HG03469 (cell line): ENCODE measurements around the gene ZNF286A.
"Not testable (repeated sequence)": the region's sequence is repeated elsewhere in the genome, so short reads cannot be mapped to it uniquely, and the experiment has no call there.

Experiments used
- ATAC-seq: cut with Tn5 transposase; IDR thresholded peaks from one replicate; pipeline ENCODE4 v1.9.1; 2021; ENCODE audit warnings: mild to moderate bottlenecking, moderate library complexity, moderate number of reproducible peaks; ENCODE audit not compliant: unreplicated experiment

Gene ZNF286A

GRCh38 chr17:15699413-15699924, at the start of gene ZNF286A:
ZNF286A (plus strand) TSS chr17:15699752; CDS start chr17:15700330, 578 bp downstream.
- ATAC-seq: peak; percentile 92

DNA sequence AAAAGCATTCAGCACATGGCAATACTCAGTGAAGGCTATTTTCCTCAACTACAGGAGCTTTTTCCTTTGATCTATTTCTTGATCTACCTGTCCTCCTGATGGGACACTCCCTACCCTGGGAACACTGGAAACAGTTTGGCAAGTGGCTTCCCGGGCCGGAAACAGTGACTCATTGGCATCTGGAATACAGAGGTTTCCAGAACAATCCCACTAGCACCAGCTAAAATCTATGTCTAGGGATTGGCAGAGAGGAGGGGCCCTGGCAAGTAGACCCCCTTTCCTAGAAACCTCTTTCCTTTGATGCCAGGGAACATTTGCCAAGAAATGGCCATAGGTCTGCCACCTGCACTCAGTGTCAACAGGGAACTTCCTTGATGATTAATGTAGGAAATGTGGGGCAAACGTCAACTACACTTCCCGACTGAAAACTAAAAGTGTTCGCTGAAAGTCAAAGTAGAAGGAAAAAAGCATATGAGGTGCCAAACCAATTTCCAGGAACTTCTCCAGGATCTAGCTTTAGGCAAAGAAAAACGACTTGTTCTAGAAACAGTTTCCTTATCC, 49.6 kb upstream of the ZNF286A start:
- no peak for ATAC-seq

- ATAC-seq: no peak
Measured at GRCh38 chr17:15650741-15651582, 48.6 kb upstream of the ZNF286A start.

GRCh38 chr17:15651583-15652110, 47.9 kb upstream of the ZNF286A start:
- ATAC-seq: peak; percentile 87

GRCh38 chr17:15652960-15653359, 46.6 kb upstream of the ZNF286A start:
- ATAC-seq: no peak

- ATAC-seq: not testable (repeated sequence)
Measured at GRCh38 chr17:15654401-15654800, 45.2 kb upstream of the ZNF286A start.

DNA sequence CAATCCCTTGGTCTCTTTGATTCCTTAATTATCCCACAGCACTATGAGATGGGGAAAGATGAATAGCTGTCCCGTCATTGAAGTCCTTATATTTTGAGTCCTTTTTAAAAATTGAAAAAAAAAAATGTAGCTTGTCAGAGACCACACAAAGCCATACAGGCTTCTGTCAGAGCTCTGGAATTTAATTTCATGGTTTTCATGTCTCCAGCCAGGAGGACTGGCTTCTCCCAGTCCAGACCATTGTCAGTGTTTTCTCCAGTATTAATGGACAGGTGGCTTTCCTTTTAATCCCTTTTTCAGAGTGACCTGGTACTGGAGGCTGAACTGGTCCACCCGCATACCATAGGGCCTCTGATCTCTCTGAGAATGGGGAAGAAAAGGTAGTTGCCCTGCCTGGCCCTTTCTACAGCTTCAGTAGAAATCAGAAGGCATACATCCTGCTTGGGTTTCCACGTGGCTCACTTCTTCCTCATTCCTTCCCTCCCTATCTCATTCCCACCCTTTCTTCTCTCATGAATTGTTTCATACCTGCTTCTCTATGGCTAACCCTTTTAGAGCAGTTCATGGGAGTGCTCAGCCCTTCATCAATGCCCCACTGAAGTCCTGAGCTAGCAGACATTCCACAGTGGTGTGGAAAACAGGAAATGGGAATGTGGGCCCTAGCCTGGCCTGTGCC, 44.5 kb upstream of the ZNF286A start:
- ATAC-seq: no peak

DNA sequence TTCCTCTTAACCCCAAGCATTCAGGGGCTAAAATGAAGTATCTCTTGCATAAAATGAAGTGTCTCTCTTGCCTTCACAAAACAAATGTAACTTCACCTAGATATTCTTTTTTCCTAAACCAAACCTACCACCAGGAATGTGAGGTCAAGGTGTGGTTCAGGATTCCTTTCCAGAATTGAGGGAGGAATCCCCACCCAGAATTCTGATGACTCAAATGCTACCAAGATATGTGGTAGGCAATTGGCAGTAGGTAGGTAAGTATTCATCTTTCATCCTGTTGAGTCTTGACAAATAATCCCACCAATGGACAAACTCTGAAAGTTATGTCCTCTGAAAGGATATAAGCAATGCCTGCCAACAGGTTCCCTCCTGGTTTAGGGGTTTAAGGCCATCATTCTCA, 41.7 kb upstream of the ZNF286A start:
- no peak for ATAC-seq

- ATAC-seq: no peak
Measured at GRCh38 chr17:15658296-15658695, 41.3 kb upstream of the ZNF286A start.

GRCh38 chr17:15659236-15659635, 40.3 kb upstream of the ZNF286A start:
- ATAC-seq: no peak

DNA sequence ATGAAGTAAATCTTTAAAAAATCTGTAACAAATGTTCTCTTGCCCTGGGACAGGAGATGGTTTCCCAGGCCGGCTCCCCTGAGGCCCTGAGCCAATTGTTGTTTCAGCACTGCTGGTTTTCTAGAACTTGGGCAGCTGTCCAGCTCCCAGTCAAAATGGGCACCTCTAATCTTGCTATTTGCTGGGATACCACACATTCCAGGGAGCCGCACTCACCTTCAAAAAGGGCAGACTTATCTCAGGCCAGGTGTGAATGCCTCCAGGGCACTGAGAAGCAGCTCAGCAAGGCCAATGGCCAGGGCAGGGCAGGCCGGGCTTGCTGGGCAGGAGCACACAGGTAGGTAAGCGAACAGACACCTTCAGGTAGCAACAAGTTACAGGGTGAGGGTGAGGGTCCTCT, 39.9 kb upstream of the ZNF286A start:
- ATAC-seq: no peak

GRCh38 chr17:15660077-15660476, 39.5 kb upstream of the ZNF286A start:
- no peak for ATAC-seq

DNA sequence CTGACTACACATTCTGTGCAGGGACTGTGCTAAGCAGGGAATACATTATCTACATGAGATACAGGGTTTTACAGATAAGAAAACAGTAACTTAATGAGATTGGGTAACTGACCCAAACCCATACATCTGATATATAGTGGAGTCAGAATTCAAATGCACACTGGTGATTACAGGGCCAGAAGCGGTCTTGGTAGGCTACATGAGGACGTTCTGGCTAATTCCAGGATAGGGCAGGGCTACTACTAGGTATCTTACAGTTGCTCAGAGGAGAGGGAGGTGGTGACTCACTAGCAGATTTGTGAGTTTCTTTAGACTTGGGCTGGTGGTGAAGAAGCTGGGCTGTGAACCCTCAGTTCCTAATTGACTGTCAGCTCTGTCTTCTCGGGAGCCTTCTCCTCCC, 36.9 kb upstream of the ZNF286A start:
- ATAC-seq: no peak

- no peak for ATAC-seq
Measured at GRCh38 chr17:15663176-15663575, 36.4 kb upstream of the ZNF286A start.

- no peak for ATAC-seq
Measured at GRCh38 chr17:15663691-15664090, 35.9 kb upstream of the ZNF286A start.

DNA sequence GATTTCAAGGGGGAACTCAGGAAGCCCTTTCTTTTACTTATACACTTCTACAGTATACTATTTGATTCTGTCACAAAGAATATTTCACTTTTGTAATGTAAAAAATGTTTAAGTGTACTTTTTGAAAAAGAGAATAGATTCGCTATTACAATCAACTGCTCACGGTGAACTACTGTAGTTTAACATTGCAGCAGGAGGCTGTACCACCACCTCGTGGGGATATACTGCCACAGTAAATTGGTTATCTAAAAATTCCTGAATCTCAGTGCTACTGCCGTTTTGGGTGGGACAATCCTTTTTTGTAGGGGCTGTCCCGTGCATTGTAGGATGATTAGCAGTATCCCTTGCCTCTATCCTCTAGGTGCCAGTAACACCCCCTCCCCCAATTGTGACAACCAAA, 30.0 kb upstream of the ZNF286A start:
- ATAC-seq: not testable (repeated sequence)

- not testable (repeated sequence) for ATAC-seq
Measured at GRCh38 chr17:15674640-15675039, 24.9 kb upstream of the ZNF286A start.

- ATAC-seq: not testable (repeated sequence)
Measured at GRCh38 chr17:15675991-15676390, 23.6 kb upstream of the ZNF286A start.

DNA sequence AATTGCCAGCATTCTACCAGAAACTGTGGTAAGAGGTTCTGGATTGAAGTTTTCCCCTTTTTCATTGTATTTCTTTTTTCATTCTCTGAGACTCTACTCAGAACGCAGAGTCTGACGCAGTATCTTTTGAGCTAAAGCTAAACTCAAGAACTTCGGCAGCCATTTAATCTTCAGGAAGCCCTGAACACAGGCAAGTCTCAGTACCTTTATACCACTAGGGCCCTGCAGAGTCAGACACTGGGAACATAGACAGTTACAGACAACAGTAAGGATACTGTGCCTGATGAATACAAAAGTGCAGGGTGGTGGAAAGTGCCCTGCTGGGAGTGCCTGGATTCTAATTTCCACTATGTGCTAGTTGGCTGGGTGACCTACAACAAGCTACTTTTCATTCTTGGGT, 16.4 kb upstream of the ZNF286A start:
- not testable (repeated sequence) for ATAC-seq

DNA sequence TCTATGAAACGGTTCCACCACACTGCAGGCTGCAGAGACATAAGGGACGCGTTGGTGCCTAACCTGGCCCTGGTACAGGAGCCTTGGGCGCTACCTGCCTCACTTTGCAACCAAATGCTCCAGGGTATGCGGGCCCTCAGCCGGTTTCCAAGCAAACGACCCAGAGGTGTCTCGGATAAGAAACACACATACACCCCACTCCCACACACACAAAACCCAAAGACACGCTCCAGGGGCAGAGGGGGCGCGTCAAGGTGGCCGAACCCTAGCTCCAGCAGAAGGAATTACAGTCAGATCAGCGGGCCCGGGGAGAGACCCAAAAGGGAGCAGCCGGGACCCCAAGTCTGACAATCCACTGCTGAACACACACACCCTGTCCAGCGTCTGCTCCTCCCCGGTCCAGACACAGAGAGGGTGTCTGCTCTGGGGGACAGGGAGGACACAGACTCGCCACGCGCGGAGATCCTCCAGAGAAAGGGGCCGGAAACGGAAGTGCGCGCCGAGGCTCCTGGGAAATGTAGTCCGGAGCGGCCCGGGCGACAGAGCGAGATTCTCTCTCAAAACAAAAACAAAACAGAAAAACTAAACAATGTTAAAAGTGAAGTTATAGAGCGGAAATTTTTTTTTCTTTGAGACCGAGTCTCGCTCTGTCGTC, 15.6 kb upstream of the ZNF286A start, which contains the start of gene TRIM16:
Gene TRIM16 (minus strand): TSS at position 488 of the 655 bp plus-strand sequence. CDS start 32,702 bp downstream, outside the sequence.
- ATAC-seq: peak; percentile 70

DNA sequence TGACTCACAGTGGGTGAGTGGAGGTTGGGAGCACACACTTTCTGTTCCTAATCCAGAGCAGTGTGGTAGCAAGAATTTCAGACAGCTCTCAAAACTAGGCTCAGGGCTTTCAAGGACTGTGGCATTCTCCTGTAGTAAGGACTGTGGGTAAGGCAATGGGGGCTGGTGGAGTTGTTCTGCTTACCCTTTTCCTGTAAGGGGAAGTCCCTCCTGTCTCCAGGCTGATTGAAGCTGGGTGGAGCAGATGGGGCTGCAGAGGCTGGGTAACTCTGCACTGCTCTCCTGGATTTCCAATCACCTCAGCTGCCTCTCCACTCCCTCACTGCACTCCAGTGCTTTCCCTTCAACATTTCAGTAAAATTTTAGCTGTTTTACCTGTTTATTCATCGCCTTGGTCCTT, 12.1 kb upstream of the ZNF286A start:
- not testable (repeated sequence) for ATAC-seq
